GM19238 (cell line): Measurements from ENCODE around the gene PRPSAP2.

ENCODE experiments used
- DNase-seq: peaks from one replicate; pipeline ENCODE4 v3.0.0; 2011; ENCODE audit warnings: low spot score; ENCODE audit not compliant: insufficient read length

The PRPSAP2 gene

DNA sequence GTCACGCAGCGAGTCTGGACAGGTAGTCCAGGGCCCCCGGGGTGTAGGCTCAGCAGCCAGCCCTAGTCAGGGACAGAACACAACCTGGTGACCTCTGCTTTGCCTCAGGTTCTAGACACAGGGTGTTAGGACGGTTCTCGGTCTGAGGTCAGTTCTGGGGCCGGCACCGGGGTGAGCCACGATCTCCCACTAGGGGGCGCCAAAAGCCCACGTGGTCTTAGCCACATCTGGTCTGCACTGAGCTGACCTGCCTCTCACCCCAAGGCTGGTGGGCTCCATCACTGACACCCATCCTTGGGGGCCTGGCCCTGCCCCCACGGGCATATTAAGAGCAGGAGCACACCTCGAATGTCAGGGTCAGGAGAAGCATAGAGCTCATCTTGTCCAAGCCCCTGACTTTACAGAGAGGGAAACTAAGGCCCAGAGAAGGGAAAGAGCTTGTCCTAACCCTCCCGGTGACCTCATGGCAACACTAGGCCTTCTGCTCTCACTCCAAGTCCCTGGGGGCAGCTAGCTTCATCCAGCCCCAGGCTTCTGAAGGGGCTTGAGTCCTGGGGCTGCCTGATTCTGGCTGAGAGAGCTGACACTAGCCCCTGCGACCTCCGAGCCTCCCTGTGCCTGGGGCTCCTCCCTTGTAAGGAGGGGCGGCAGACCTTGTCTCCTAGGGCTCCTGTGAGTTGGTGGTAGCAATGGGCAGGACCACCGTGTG, 103.0 kb downstream of the PRPSAP2 start:
- DNase-seq, result peak; percentile 84

DNA sequence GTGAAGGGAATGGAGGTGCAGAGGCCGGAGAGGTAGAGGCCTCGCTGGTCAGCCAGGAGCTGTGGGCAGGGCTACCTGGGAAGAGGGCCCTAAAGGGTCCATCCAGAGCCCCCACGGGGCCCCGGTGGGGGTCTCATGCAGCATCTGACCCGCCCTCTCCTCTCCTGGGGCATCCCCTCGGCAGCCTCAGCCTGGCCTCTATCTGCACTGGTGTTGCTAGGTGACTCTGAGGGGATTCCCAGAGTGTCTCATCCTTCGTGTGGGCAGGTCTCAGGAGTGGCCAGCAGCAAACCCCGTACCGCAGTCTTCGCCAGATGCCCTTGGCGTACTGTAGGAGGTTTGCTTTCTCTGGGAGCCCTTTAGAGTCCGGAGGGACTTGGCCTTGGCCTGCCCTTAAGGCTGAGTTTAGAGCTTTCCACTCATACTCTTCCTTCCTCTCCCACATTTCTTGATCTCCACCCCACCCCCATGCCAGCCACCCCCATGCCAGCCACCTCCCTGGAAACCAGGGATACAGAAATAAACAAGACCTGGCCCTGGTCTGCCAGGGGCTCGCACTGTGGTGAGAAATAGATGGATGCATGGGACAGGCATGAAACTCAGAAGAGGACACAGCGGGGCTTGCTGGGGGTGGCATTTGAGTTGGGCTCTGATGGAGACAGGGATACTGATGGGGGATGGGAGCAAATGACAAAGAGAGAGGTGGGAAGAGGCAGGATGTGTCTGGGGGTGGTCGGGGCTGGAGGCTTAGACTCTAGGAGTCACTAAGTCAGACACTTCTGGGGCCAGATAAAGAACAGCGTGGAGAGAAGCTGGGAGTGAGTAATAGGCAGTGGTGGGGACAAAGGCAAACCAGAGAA, 103.9 kb downstream of the PRPSAP2 start:
- no peak for DNase-seq

DNA sequence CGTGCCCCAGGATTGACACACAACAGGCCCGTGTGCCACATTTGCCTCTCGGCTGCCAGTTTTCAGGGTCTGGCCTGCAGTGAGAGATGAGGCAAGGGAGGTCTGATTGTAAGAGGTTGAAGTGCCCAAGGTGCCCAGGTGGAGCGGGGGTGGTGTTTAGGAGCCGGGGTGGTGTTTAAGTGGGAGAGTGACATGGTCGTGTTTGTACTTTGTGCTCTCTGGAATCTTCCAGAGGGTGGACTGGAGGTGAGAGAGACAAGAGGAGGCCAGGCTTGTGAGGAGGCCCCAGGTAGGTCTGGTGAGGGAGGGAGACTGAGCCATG, 104.5 kb downstream of the PRPSAP2 start:
- DNase-seq, result no peak

DNA sequence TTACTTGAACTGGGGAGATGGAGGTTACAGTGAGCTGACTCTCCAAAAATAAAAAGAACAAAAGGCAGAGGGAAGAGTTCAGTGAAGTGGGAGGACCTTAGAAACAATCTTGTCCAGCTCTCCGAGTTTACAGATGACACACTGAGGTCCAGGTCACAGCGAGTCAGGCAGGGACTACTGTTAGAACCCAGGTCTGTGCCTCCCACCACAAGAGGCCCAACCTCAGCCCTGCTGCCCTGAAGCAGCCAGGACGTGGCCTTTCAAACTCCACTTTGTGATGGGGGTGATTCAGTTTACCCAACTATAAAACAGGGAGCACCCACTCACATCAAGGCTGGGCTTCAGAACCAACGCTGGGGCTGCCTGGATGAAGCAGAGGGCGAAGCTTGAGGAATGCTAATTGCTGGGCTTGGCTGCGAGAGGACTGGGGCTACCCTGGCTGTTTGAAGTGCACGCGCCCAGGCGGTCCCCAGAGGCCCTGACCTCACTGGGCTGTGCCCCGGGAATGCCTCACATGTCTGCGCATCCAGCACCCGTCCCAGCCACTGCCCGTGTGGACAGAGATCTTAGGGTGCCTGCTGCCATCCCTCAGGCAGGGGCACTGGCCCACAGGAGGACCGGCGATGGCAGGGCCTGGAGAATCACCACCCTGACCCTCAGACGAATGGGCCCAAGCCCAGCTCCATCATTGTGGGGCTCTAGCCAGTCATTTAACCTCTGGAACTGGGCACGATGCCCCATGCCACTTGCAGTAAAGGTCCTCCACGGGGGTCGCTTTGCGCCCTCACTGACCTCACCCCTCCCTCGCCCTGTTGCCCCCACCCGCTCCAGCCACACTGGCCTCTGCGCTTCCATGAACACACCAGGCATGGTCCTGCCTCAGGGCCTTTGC, 105.4 kb downstream of the PRPSAP2 start:
- no peak for DNase-seq

DNA sequence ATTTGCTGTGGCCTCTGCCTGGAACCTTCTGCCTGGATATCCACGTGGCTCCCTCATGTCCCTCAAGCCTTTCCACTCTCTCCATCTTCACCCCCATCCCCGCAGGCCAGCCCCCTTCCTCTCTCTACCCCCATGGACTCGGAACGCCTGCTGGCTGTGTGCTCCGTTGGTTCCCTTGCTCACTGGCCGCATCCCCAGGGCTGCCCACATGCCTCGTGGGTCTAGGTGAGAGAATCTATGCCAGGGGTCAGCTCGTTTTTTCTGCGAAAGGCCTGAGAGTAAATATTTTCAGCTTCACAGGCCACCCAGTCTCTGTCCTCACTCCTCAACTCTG, 106.1 kb downstream of the PRPSAP2 start:
- no peak for DNase-seq

DNA sequence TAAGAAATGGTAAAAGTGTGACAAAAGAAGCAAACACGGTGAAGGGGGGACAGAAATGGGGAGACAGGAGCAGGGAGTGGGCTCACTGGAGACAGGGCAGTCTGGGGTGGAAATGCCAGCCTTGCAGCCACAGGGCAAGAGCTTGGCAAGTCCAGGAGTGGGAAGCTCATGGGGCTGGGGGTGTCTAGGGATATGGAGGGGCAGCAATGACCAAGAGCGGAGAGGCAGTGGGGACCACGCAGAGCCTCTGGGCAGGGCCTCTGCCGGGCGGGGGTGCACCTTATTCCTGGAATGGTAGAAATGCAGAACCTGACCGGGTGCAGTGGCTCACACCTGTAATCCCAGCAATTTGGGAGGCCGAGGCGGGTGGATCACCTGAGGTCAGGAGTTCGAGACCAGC, 106.6 kb downstream of the PRPSAP2 start:
- no peak for DNase-seq

DNA sequence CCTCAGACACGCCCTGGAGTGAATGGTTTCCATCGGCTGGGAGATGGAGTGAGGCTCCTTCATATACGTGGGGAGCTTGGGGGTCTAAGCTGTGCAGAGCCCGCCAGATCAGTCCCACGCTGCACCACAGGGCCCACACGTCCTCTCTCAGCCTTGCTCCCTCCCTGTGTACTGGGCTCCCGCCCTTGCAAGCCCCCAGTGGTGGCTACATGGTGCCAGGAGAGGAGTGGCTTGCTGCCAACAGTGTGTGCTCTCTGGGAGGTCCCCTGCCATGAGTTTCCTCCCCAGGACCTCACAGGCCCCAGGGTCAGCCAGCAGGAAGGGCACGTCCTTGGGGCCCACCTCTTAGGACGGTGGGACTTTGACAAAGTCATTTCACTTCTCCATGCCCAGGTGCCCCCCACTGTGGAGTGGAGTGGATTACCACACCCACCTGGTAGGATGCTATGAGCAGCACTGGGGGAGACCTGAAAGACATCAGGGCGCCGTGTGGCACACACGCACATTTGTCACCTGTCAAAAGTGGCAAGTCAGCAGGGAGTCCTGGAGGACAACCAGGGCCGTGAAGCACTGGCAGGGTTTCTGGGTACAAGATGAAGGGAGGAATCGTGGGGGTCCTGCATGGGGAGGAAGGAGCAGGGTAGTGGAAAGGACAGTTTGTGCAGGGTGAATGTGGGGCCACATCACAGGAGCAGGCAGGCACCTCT, 107.8 kb downstream of the PRPSAP2 start:
- DNase-seq, result no peak

DNA sequence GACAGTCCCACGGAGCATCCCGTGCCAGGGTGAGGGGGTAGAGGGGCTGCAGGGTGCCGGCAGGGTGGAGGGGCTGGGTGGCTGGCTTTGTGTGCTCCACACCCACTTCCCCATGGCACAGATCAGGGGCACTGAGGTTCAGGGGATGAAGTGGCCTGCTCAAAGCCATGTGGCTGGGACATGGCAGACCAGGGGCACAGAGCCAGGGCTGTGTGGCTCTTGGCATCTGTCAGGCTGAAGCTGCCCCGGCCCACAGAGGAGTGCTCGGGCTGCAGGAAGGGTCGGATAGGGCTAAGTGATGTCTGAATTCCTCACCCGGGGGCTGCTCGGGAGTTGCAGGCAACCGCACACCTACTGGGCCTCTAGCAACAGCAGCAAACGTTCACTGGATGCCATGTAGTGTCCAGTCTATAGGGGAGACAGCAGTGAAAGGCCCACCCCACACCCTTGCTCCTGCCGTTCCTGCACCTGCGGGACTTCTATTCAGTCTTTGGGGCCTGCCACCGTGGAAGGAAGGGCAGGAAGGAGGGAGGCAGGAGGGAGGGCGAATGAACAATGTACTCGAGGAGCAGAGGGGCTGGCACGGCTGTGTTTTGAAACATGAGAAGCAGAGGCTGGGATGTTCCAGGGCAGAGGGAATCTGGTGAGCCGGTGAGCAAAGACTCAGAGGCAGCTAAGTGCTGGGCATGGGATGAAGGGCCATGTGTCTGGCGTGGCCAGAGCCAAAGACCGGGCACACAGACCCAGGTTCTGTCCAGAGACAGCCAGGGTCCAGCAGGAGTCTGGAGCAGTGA, 109.1 kb downstream of the PRPSAP2 start:
- no peak for DNase-seq

DNA sequence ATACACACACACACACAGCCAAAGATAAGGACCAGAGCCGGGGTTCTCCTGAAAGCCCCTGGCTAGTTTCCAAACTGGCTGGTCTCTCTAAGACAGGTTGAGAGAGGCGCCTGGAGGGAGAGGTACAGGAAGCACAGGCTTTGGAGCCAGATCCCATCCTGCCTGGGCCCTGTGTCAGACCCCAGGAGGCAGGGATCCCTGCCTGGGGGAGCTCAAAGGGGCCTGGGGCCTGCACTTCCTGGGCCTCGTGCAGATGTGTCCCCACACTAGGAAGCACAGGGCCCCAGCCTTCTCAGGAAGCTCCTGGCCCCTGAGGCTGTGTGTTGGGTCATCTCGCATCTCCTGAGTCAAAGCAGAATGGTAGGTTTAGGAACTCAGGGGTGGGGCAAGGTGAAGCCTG, 110.0 kb downstream of the PRPSAP2 start:
- no peak for DNase-seq

DNA sequence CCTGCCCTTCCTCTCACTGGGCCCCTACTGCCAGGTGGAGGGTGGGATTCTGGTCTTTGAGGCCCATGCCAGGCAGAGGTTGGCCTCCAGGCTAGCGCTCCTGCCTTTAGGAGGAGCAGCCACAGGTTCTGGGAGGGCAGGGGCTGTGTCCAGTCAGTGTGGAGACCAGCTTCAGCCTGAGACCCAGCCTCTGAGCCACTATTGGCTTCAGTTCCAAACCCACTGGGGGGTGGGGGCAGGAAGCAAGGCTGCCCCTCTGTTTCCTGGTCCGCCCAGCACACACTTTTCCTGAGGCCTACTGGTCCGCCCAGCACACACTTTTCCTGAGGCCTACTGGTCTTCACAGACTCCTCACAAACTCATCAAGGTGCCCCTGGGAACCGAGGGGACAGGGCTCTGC, 110.4 kb downstream of the PRPSAP2 start:
- no peak for DNase-seq

DNA sequence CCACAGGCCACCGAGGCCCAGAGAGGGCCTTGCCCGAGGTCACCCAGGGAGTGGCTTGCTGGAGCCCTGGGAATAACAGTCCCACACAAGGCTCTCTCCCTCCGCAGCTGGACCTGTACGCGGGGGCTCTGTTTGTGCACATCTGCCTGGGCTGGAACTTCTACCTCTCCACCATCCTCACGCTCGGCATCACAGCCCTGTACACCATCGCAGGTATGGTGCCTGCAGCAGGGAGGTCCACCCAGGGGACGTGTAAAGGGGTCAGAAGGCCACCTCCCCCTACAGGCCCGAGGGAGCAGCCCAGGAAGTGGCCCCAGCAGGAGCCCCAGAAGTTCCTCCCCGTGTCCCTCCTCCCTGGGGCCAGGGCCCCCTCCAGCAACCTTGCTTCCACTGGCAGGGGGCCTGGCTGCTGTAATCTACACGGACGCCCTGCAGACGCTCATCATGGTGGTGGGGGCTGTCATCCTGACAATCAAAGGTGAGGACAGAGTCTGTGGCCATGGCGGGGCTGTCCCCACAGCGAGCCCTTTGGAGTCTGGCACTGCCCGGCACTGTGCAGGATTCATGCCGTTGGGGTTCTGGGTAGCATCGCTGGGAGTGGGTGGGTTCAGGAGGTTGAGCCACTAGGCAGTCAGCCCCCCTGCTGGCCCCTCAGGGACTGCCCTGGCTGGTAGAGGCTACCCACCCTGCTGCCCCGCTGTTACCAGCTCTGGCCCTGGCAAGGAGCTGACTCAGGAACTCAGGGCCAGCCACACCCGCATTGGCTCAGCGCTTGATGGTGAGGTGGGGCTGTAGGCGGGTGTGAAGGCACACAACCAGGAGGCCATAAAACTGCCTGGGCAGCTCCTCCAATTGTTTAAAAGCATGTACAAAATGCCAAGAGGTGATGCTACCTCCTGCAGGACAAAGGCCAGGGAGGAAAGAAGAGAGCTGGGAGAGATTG, 111.3 kb downstream of the PRPSAP2 start:
- no peak for DNase-seq

DNA sequence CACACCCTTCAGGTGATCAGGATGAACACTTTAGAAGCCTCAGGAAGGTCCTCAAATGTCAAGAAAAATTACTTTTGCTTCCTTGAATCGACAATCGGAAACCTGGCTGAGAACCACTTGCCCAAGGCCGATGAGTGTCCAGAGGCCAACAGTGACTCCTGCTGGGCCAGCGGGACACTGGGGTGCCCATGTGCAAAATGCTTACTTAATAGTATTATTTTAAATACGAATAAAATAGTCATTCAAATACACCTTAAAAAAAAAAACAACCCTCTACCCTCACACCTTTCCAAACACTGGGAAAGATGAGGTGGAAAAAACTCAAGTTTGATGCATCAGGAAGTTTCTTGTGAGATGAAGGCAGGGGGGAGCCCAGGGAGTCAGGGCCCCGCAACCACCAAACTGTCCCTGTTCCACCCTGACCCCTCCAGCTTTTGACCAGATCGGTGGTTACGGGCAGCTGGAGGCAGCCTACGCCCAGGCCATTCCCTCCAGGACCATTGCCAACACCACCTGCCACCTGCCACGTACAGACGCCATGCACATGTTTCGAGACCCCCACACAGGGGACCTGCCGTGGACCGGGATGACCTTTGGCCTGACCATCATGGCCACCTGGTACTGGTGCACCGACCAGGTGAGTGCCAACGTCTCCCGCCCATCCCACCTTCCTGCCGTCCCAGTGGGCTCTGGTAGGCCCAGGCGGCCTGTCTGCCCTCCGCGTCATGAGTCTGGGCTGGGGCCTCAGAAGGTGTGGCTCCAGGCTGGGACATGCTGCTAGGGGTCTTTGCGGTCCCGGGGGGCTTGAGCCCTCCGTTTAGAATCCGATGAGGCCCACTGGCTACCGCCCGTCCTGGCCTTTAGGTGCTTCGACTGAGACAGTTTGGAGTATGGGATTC, 112.9 kb downstream of the PRPSAP2 start:
- DNase-seq, result no peak

DNA sequence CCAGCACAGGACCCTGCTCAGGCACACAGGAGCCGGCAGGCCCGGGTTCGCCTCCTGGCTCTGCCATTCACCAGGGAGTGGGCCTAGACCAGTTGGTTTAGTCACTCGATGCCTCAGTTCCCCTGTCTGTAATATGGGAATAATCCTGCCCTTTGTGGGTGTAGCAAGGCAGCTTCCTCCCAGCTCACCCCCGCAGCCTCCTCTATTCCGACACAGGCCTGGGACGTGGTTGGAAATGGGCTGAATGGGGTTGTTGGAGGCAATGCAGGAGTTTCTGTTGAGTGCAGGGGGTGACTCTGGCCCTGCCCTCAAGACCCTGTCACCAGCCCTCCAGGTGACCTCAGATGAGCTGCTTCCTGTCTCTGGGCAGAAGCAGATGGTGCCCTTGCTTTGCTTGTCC, 113.9 kb downstream of the PRPSAP2 start:
- DNase-seq, result no peak

DNA sequence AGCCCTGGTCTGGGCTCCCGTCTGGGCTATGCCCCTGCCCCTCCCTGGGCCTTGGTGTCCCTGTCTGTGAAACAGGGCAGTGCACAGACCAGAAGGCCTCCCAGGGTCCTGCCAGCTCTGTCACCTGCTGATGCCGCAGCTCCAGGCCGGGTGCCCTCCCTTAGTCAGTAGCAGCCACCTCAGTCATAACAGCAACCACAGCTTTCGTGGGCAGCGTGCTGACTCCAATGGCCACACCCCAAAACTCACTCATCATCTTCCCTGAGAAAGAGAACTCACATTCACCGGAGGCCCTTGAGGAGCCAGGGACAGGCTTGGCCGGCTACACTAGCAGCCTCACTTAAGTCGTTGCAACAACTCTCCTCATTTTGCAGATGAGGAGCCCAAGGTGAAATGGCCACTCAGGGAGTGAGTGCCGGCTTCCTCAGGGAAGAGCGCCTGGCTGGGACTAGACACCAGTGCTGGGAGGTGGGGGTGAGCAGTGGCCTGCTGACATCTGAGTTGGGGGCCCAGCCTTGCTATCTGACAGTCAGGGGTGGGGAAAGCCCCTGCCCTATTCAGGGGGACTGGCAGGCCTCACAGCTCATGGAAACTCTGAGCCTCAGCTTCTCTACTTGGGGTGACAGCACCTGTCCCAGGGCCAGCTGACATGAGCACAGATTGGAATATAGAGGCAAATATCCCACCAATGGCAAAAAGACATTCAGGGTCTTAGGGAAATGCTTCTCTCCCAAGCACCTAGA, 116.6 kb downstream of the PRPSAP2 start:
- no peak for DNase-seq

DNA sequence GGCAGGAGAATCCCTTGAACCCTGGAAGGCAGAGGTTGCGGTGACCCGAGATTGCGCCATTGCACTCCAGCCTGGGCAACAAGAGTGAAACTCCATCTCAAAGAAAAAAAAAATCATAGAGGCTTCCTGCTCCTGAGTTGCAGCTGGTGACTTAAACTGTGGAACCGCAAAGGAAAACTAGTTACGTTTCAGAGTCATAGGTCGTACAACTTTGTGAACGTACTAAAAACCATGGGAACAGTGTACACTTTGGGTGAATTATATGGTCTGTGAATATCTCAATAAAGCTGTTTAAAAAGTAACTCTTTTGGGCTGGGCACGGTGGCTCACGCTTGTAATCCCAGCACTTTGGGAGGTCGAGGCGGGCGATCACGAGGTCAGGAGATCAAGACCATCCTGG, 117.7 kb downstream of the PRPSAP2 start:
- no peak for DNase-seq

DNA sequence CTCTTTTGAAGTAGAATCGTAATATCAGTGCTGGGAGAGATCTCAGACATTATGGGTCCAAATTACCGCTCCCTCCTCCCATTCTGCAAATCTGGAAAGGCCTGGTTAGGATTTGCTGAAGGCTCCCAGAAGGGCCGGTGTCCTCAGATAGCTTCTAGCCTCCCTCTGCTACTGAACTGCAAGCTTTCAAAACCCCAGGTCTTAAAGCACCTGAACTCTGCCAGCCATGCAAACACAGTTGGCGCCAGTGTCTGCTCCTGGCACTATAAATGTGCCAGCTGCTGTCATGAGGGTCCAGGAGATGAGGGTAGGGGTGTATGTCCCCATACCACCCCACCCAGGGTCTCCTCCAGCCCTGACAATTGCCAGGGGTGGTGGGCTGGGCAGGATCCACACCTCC, 118.3 kb downstream of the PRPSAP2 start:
- no peak for DNase-seq

DNA sequence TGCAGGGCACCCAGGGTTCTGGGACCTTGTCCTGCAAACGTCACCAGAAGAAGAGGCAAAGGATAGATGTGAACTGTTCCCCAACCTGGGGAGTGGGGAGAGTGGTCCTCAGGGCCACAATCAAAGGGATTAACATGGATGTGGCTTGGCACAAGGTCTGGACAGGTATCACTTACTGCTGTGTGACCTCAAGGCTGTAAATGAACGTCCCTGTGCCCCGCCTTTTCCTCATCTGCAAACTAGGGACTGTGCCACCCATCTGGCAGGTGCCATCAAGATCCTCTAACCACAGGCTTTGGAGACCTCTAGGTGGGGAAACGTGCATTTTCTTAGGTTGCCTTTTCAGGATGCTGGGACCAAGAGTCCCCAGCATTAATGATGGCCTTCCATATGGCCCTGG, 119.1 kb downstream of the PRPSAP2 start:
- no peak for DNase-seq

DNA sequence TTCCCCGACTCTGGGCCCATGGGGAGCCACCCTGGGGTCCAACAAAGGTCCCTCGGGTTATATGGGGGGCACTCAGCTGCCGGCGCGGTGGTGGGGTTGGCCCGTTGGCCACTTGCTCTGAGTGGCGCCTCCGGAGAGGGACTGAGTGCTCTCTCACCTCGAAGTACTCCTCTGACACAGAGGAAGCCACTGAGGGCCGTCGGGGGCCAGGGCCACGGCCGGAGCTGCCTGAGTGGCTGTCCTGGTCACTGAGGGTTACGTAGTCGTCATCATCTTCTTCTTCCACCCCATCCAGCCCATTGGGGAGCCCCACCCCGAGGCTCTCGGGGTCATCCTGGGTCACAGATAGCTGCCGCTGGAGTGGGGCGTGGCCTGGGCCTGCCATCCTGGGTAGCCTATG, 119.7 kb downstream of the PRPSAP2 start:
- no peak for DNase-seq
